IMR-90 (cell line): Measurements from ENCODE around the gene FBXL7. TPM values are rescaled to one million over a fixed set of nuclear protein-coding genes. Genes with fewer than 3 reads are reported as not detected.

ENCODE experiments used
- ATAC-seq: fragments of 200-7000 bp; cut with Tn5 transposase; 2 replicates; pipeline ENCODE4 v1.9.1; 2020; ENCODE audit warnings: low read depth, mild to moderate bottlenecking, moderate library complexity
- BruUV-seq: library from RNA; stranded (reverse); fragments of 400-500 nt; replicated peaks from 2 replicates; lab custom pipeline; 2021; lab: Mats Ljungman, UMichigan
- CTCF ChIA-PET: fragments of 300-600 bp; formaldehyde crosslinking; extraction: SDS; loops from one replicate; lab custom pipeline; 2021; ENCODE audit warnings: antibody characterized with exemption; lab: Yijun Ruan, JAX
- POLR2A ChIA-PET: fragments of 300-600 bp; sonication (Branson Sonifier 250); formaldehyde crosslinking; loops from one replicate; lab custom pipeline; 2022; ENCODE audit warnings: antibody characterized with exemption; ENCODE audit not compliant: unreplicated experiment; lab: Charles Lee
- DNase-seq: peaks from one replicate; pipeline ENCODE4 v3.0.0; 2013
- H2AFZ ChIP-seq: replicated peaks from 2 replicates; pipeline ENCODE3; 2013; ENCODE audit warnings: low read length, mild to moderate bottlenecking; ENCODE audit not compliant: poor library complexity
- H2AK5ac ChIP-seq: 2 replicates; pipeline ENCODE4 v1.6.1; 2013; ENCODE audit warnings: low read depth, low read length, inconsistent platforms
- H2AK9ac ChIP-seq: replicated peaks from 2 replicates; pipeline ENCODE3; 2013; ENCODE audit warnings: mild to moderate bottlenecking, low read depth, low read length, moderate library complexity; ENCODE audit not compliant: poor library complexity
- H2BK120ac ChIP-seq: 2 replicates; pipeline ENCODE4 v1.6.1; 2013; ENCODE audit warnings: low read depth, low read length, inconsistent platforms
- H2BK15ac ChIP-seq: 3 replicates; pipeline ENCODE4 v1.6.1; 2013; ENCODE audit warnings: low read depth, low read length, inconsistent platforms
- H2BK20ac ChIP-seq: 2 replicates; pipeline ENCODE4 v1.6.1; 2013; ENCODE audit warnings: low read depth, mild to moderate bottlenecking, inconsistent platforms, low read length, moderate library complexity
- H2BK5ac ChIP-seq: 2 replicates; pipeline ENCODE4 v1.6.1; 2013; ENCODE audit warnings: mild to moderate bottlenecking, low read depth, low read length, inconsistent platforms; ENCODE audit not compliant: poor library complexity, severe bottlenecking
- H3K14ac ChIP-seq: replicated peaks from 2 replicates; pipeline ENCODE4 v1.6.1; 2013; ENCODE audit warnings: low read depth, low read length, inconsistent platforms
- H3K18ac ChIP-seq: 2 replicates; pipeline ENCODE4 v1.6.1; 2013; ENCODE audit warnings: low read depth, low read length, control low read depth
- H3K23ac ChIP-seq: 2 replicates; pipeline ENCODE4 v1.6.1; 2013; ENCODE audit warnings: low read depth, low read length, inconsistent platforms
- H3K27ac ChIP-seq: 2 replicates; pipeline ENCODE4 v1.5.1; 2013; ENCODE audit warnings: mild to moderate bottlenecking, control low read depth, low read length; ENCODE audit not compliant: insufficient read depth
- H3K27me3 ChIP-seq: 2 replicates; pipeline ENCODE4 v1.6.1; 2013; ENCODE audit warnings: low read length; ENCODE audit not compliant: control insufficient read depth, insufficient read depth
- H3K36me3 ChIP-seq: 2 replicates; pipeline ENCODE4 v1.6.1; 2013; ENCODE audit warnings: low read length, mixed read lengths; ENCODE audit not compliant: control insufficient read depth, insufficient read depth
- H3K4ac ChIP-seq: 2 replicates; pipeline ENCODE4 v1.6.1; 2013; ENCODE audit warnings: low read depth, low read length, inconsistent platforms
- H3K4me1 ChIP-seq: 2 replicates; pipeline ENCODE4 v1.6.1; 2013; ENCODE audit warnings: low read length, mixed read lengths; ENCODE audit not compliant: control insufficient read depth, insufficient read depth
- H3K4me2 ChIP-seq: 2 replicates; pipeline ENCODE4 v1.6.1; 2013; ENCODE audit warnings: low read depth, mild to moderate bottlenecking, control low read depth, low read length, moderate library complexity
- H3K4me3 ChIP-seq: 2 replicates; pipeline ENCODE4 v1.5.1; 2013; ENCODE audit warnings: low read depth, mild to moderate bottlenecking, control low read depth, low read length, moderate library complexity; ENCODE audit not compliant: insufficient read depth
- H3K56ac ChIP-seq: 2 replicates; pipeline ENCODE4 v1.6.1; 2013; ENCODE audit warnings: low read length, inconsistent platforms; ENCODE audit not compliant: insufficient read depth; ENCODE audit errors: extremely low read depth
- H3K79me1 ChIP-seq, 2 experiments: 2 replicates each; pipeline ENCODE4 v1.6.1; 2013; ENCODE audit warnings: low read length in 2 of 2, inconsistent platforms in 1 of 2, low read depth in 1 of 2
- H3K9ac ChIP-seq: 2 replicates; pipeline ENCODE4 v1.6.1; 2013; ENCODE audit warnings: low read depth, low read length, control low read depth
- H3K9me1 ChIP-seq: 2 replicates; pipeline ENCODE4 v1.6.1; 2013; ENCODE audit warnings: low read length, inconsistent platforms; ENCODE audit not compliant: insufficient read depth
- H3K9me3 ChIP-seq: 2 replicates; pipeline ENCODE4 v1.6.1; 2013; ENCODE audit warnings: low read length; ENCODE audit not compliant: control insufficient read depth, insufficient read depth
- H4K20me1 ChIP-seq: 2 replicates; pipeline ENCODE4 v1.6.1; 2013; ENCODE audit warnings: low read length, inconsistent platforms; ENCODE audit not compliant: insufficient read depth
- H4K5ac ChIP-seq: 2 replicates; pipeline ENCODE4 v1.6.1; 2013; ENCODE audit warnings: mild to moderate bottlenecking, low read depth, low read length, control low read depth
- H4K8ac ChIP-seq, 2 experiments: 2 replicates each; pipeline ENCODE4 v1.6.1; 2013; ENCODE audit warnings: low read depth in 2 of 2, low read length in 2 of 2, control low read depth in 1 of 2, inconsistent platforms in 1 of 2
- H4K91ac ChIP-seq: 2 replicates; pipeline ENCODE4 v1.6.1; 2013; ENCODE audit warnings: low read depth, low read length, inconsistent platforms; ENCODE audit not compliant: insufficient read depth
- BHLHE40 ChIP-seq: fragments of 150-350 bp; IDR thresholded peaks from 2 replicates; pipeline ENCODE4 v1.6.1; 2016; ENCODE audit warnings: mild to moderate bottlenecking, low read depth, low read length
- FOS ChIP-seq: fragments of 150-350 bp; IDR thresholded peaks from 2 replicates; pipeline ENCODE4 v1.6.1; 2016; ENCODE audit warnings: low read depth, low read length
- MAFK ChIP-seq: IDR thresholded peaks from 2 replicates; pipeline ENCODE4 v1.6.1; 2012; ENCODE audit warnings: low read depth, low read length, improper control_type of control experiment
- MAZ ChIP-seq: IDR thresholded peaks from 2 replicates; pipeline ENCODE4 v1.6.1; 2012; ENCODE audit warnings: low read depth, mild to moderate bottlenecking, low read length, improper control_type of control experiment, moderate library complexity, borderline replicate concordance
- MXI1 ChIP-seq: IDR thresholded peaks from 2 replicates; pipeline ENCODE4 v1.6.1; 2012; ENCODE audit warnings: low read depth, mild to moderate bottlenecking, low read length, moderate library complexity, borderline replicate concordance
- NFE2L2 ChIP-seq: fragments of 150-350 bp; IDR thresholded peaks from 2 replicates; pipeline ENCODE4 v1.6.1; 2016; ENCODE audit warnings: low read depth, mild to moderate bottlenecking, low read length
- RAD21 ChIP-seq: IDR thresholded peaks from 2 replicates; pipeline ENCODE4 v1.6.1; 2012; ENCODE audit warnings: low read length, improper control_type of control experiment
- RCOR1 ChIP-seq: IDR thresholded peaks from 2 replicates; pipeline ENCODE4 v1.6.1; 2012; ENCODE audit warnings: mild to moderate bottlenecking, low read length, improper control_type of control experiment; ENCODE audit not compliant: insufficient replicate concordance
- RFX5 ChIP-seq: IDR thresholded peaks from 2 replicates; pipeline ENCODE4 v1.8.0; 2012; ENCODE audit warnings: low read depth, mild to moderate bottlenecking, low read length, moderate library complexity
- WGBS, 2 experiments: methylation state at CpG; one replicate each; pipeline versions ENCODE4 v1.1.5 to v1.1.7; 2013; ENCODE audit warnings: missing lambda C conversion rate in 2 of 2; ENCODE audit not compliant: insufficient read length in 1 of 2; ENCODE audit errors: extremely low coverage in 2 of 2; 5-methylcytosine and 5-hydroxymethylcytosine counted together
- dilution Hi-C: fragments of 300-500 bp; cut with HindIII; formaldehyde crosslinking; loops from one replicate; pipeline ENCODE4 v1.14.3; 2018; ENCODE audit warnings: low sequenced_read_pairs; ENCODE audit not compliant: unreplicated experiment
- in situ Hi-C: fragments of 300-500 bp; cut with MboI; formaldehyde crosslinking; loops from 3 replicates; pipeline ENCODE4 v1.14.3; 2019; ENCODE audit warnings: low sequenced_read_pairs, inconsistent platforms, mixed read lengths
- intact Hi-C: fragments of 100-400 bp; cut with micrococcal nuclease; formaldehyde crosslinking; loops from 2 replicates; pipeline ENCODE4 v1.10.0; 2022
- polyA plus RNA-seq, 3 experiments: library from polyadenylated mRNA; depleted of rRNA; stranded (reverse); fragments of >200 nt; gene quantifications; 2 replicates each; pipeline ENCODE4 v1.2.3, GENCODE V29; 2012; ENCODE audit warnings: low replicate concordance in 1 of 3
- total RNA-seq: library from RNA; depleted of rRNA; stranded (reverse); fragments of >200 nt; gene quantifications from 2 replicates; pipeline ENCODE4 v1.2.3, GENCODE V29; 2012
- TF ChIP-seq, protein P1 (sequence below): conservative IDR thresholded peaks from 2 replicates; pipeline ENCODE4 v1.5.1; 2012; ENCODE audit warnings: mild to moderate bottlenecking, low read depth, low read length, improper control_type of control experiment
- TF ChIP-seq, protein P2 (sequence below): fragments of 150-350 bp; IDR thresholded peaks from 2 replicates; pipeline ENCODE4 v1.6.1; 2017; ENCODE audit warnings: mild to moderate bottlenecking, antibody characterized with exemption, low read length, low read depth
- TF ChIP-seq, protein P3 (sequence below): fragments of 150-350 bp; IDR thresholded peaks from 2 replicates; pipeline ENCODE4 v1.6.1; 2016; ENCODE audit warnings: low read depth, mild to moderate bottlenecking, low read length, moderate library complexity, borderline replicate concordance

The FBXL7 gene
- total and polyA plus RNA-seq, 2 of the 4 experiments (the other 2 are of a cell fraction) = 4.1 to 10.2 TPM

DNA sequence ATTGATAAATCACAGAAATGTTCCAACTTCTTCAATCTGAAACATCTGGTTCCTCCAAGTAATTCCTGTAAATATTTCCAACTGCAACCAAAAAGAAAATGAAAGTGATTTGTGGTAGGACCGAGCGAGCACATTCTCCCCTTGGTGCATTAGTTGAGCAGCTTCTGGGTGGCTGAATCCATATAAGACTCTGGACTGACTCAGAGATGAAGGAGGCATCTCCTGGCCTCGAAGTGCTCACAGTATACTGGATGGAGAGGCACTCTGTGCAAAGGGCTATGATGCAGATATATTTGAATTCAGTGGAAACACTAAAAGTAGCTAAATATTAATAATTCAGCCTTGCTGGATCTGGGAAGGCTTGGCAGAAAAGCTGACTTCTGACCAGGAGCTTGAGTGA lies 414.7 kb downstream of the FBXL7 start:
- no peak overlapping the region for H3K23ac ChIP-seq
- no peak overlapping the region for H3K4me3 ChIP-seq
- H2BK20ac ChIP-seq = no peak overlapping the region
- H3K4ac ChIP-seq = no peak overlapping the region
- no peaks in the 10 kb centered on the region for H4K20me1 ChIP-seq
- no peak overlapping the region for H4K5ac ChIP-seq
- TF ChIP-seq MXI1 (no peak), RAD21 (no peak), MAZ (no peak), NFE2L2 (no peak), MAFK (no peak), RFX5 (no peak), RCOR1 (no peak), FOS (no peak), BHLHE40 (no peak)
- TF ChIP-seq, protein P1, sequence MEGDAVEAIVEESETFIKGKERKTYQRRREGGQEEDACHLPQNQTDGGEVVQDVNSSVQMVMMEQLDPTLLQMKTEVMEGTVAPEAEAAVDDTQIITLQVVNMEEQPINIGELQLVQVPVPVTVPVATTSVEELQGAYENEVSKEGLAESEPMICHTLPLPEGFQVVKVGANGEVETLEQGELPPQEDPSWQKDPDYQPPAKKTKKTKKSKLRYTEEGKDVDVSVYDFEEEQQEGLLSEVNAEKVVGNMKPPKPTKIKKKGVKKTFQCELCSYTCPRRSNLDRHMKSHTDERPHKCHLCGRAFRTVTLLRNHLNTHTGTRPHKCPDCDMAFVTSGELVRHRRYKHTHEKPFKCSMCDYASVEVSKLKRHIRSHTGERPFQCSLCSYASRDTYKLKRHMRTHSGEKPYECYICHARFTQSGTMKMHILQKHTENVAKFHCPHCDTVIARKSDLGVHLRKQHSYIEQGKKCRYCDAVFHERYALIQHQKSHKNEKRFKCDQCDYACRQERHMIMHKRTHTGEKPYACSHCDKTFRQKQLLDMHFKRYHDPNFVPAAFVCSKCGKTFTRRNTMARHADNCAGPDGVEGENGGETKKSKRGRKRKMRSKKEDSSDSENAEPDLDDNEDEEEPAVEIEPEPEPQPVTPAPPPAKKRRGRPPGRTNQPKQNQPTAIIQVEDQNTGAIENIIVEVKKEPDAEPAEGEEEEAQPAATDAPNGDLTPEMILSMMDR = no peak
- TF ChIP-seq, protein P2, sequence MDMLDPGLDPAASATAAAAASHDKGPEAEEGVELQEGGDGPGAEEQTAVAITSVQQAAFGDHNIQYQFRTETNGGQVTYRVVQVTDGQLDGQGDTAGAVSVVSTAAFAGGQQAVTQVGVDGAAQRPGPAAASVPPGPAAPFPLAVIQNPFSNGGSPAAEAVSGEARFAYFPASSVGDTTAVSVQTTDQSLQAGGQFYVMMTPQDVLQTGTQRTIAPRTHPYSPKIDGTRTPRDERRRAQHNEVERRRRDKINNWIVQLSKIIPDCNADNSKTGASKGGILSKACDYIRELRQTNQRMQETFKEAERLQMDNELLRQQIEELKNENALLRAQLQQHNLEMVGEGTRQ = no peak
- TF ChIP-seq, protein P3, sequence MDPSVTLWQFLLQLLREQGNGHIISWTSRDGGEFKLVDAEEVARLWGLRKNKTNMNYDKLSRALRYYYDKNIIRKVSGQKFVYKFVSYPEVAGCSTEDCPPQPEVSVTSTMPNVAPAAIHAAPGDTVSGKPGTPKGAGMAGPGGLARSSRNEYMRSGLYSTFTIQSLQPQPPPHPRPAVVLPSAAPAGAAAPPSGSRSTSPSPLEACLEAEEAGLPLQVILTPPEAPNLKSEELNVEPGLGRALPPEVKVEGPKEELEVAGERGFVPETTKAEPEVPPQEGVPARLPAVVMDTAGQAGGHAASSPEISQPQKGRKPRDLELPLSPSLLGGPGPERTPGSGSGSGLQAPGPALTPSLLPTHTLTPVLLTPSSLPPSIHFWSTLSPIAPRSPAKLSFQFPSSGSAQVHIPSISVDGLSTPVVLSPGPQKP = no peak
- WGBS, 2 experiments = no CpG with 5 or more reads among the region's 3 CpGs
- H3K4me2 ChIP-seq = peak overlapping the region; percentile 61; the same call in 1 of the 2 replicates
- H2AK9ac ChIP-seq = no peak overlapping the region
- peak; percentile 25 for DNase-seq
- H3K14ac ChIP-seq = no peak overlapping the region
- no peaks in the 10 kb centered on the region for H3K9me1 ChIP-seq
- no peak overlapping the region for H3K27ac ChIP-seq
- no peak overlapping the region for H2AFZ ChIP-seq
- H3K36me3 ChIP-seq = no peaks in the 10 kb centered on the region
- no peak overlapping the region for H2BK5ac ChIP-seq
- no peak overlapping the region for H4K91ac ChIP-seq
- BruUV-seq = no TSS peak
- no peaks in the 10 kb centered on the region for H3K27me3 ChIP-seq
- no peaks in the 10 kb centered on the region for H3K9me3 ChIP-seq
- no peak overlapping the region for H3K56ac ChIP-seq
- peak; percentile 59; the same call in 1 of the 2 replicates for ATAC-seq
- intact Hi-C loops (no loop called here), dilution Hi-C loops (no loop called here), in situ Hi-C loops (no loop called here)
- no peak overlapping the region for H2AK5ac ChIP-seq
- peaks cover 2% of the 10 kb centered on the region; the same call in 1 of the 2 replicates for H3K4me1 ChIP-seq
- H4K8ac ChIP-seq = no peak overlapping the region
- ChIA-PET POLR2A (no interaction called here), CTCF (no interaction called here)
- H2BK15ac ChIP-seq = no peak overlapping the region
- H3K79me1 ChIP-seq = peaks cover 6 to 15% of the 10 kb centered on the region in 2 experiments; a peak in 3 of 4 replicates
- no peak overlapping the region for H3K18ac ChIP-seq
- H3K9ac ChIP-seq = no peak overlapping the region
- no peak overlapping the region for H2BK120ac ChIP-seq
